ENCODE data around the gene HSF4.

The HSF4 gene

GRCh38 chr16:67163164-67163998 is 1.2 kb upstream of the HSF4 start:
- Histone ChIP-seq H3K9me3 (ENCODE audit: control insufficient read depth, insufficient read depth, low read depth, low read length) (no peaks in the 10 kb centered on the region), H3K27ac (ENCODE audit: extremely low read depth, low read depth, low read length) (no peak overlapping the region), H3K4me3 (ENCODE audit: low read depth, low read length) (no peak overlapping the region), H3K4me1 (ENCODE audit: control insufficient read depth, insufficient read depth, low read length) (no peaks in the 10 kb centered on the region), H3K36me3 (ENCODE audit: control insufficient read depth in 2 of 2, insufficient read depth in 1 of 2, low read length in 2 of 2) (peaks cover 0 to 3% of the 10 kb centered on the region in 2 experiments; a peak in 1 of 3 replicates)
- ChIA-PET POLR2A (interaction anchor here (1.5 kb wide), 1 partner anchor 11 kb away, joined by 3 read pairs; no protein-coding TSS in a partner anchor), CTCF (interaction anchor here (0.6 to 1.6 kb wide), 2 partner anchors 17 to 29 kb away, joined by 3 to 5 read pairs; no protein-coding TSS in a partner anchor)
- TF ChIP-seq IKZF3 (tag by site-specific recombination; IDR thresholded peaks at IDR 0.05) (no peak), ZBTB8A (tag by site-specific recombination; IDR thresholded peaks at IDR 0.05) (no peak), BCL6B (tag by site-specific recombination; IDR thresholded peaks at IDR 0.05) (no peak), PBX3 (CRISPR knock-in tag; IDR thresholded peaks at IDR 0.05) (no peak), ZNF354C (tag by site-specific recombination; IDR thresholded peaks at IDR 0.05; ENCODE audit: borderline replicate concordance, low read depth) (no peak), ZNF677 (tag by site-specific recombination; IDR thresholded peaks at IDR 0.05) (no peak), ZNF561 (tag by site-specific recombination; IDR thresholded peaks at IDR 0.05; ENCODE audit: borderline replicate concordance) (no peak), FEZF1 (tag by site-specific recombination; IDR thresholded peaks at IDR 0.05) (no peak), INSM2 (tag by site-specific recombination; IDR thresholded peaks at IDR 0.05) (no peak), TSHZ1 (tag by site-specific recombination; IDR thresholded peaks at IDR 0.05; ENCODE audit: borderline replicate concordance) (no peak), ZNF112 (tag by site-specific recombination; IDR thresholded peaks at IDR 0.05) (no peak)

- Histone ChIP-seq H3K4me1 (ENCODE audit: control insufficient read depth, insufficient read depth, low read length) (no peaks in the 10 kb centered on the region), H3K9me3 (ENCODE audit: control insufficient read depth, insufficient read depth, low read depth, low read length) (no peaks in the 10 kb centered on the region), H3K36me3 (ENCODE audit: control insufficient read depth in 2 of 2, insufficient read depth in 1 of 2, low read length in 2 of 2) (peaks cover 0 to 3% of the 10 kb centered on the region in 2 experiments; a peak in 1 of 3 replicates), H3K4me3 (ENCODE audit: low read depth, low read length) (no peak overlapping the region), H3K27ac (ENCODE audit: extremely low read depth, low read depth, low read length) (no peak overlapping the region)
- POLR2A ChIA-PET, result interaction anchor here (1.5 kb wide), 1 partner anchor 10 kb away, joined by 3 read pairs; no protein-coding TSS in a partner anchor
- TF ChIP-seq ZEB2 (tag by site-specific recombination; IDR thresholded peaks at IDR 0.05), result no peak
- CTCF ChIA-PET, result interaction anchor here (0.5 to 0.6 kb wide), 2 partner anchors 11 to 114 kb away, joined by 3 read pairs; no protein-coding TSS in a partner anchor
Measured at GRCh38 chr16:67163999-67164558, 466 bp upstream of the HSF4 start.
